Body of pancreas (tissue), 4 donors: ENCODE measurements around the gene AXL. TPM values are rescaled to one million over a fixed set of nuclear protein-coding genes. Genes with fewer than 3 reads are reported as not detected.
A peak's percentile ranks its signal among the peaks of the same experiment; 100 is the strongest.

Experiments used
- ATAC-seq: fragments of 150-250 bp; one replicate; pipeline ENCODE4 v1.9.1; 2016
- DNase-seq, 4 donors: peaks; one replicate each; pipeline ENCODE4 v3.0.0-alpha.2; 2019
- H3K27ac ChIP-seq, 4 donors: fragments of 200-600 bp; sonication (generic); 1 replicate in 3 of 4; 2 replicates in 1 of 4; pipeline versions ENCODE4 v1.5.1 to v1.6.1; 2016 to 2019; ENCODE audit warnings: mild to moderate bottlenecking in 1 of 4, mixed read lengths in 1 of 4, moderate library complexity in 1 of 4
- H3K27me3 ChIP-seq, 2 donors: fragments of 200-600 bp; sonication (generic); one replicate each; pipeline ENCODE4 v1.6.0; 2016; ENCODE audit warnings: mild to moderate bottlenecking in 1 of 2
- H3K36me3 ChIP-seq, 2 donors: fragments of 200-600 bp; sonication (generic); replicated peaks in 1 of 2; 2 replicates each; pipeline ENCODE4 v1.5.1; 2016; ENCODE audit warnings: low read depth in 2 of 2; ENCODE audit not compliant: insufficient read depth in 1 of 2
- H3K4me1 ChIP-seq: fragments of 200-600 bp; sonication (generic); one replicate; pipeline ENCODE4 v1.6.0; 2016
- H3K4me3 ChIP-seq, 2 donors: fragments of 200-600 bp; sonication (generic); 1 replicate in 1 of 2; 2 replicates in 1 of 2; pipeline ENCODE4 v1.5.1; 2016 to 2019
- H3K9me3 ChIP-seq, 3 donors: fragments of 200-600 bp; sonication (generic); 1 replicate in 2 of 3; 2 replicates in 1 of 3; pipeline ENCODE4 v1.5.1; 2016
- CTCF ChIP-seq, 7 experiments: fragments of 450-650 bp in 4 of 7; fragments of 200-600 bp in 3 of 7; sonication (generic) in 3 of 7; IDR thresholded peaks; one replicate each; pipeline ENCODE4 v1.5.1; 2016 to 2019; ENCODE audit warnings: antibody characterized with exemption in 7 of 7
- POLR2A ChIP-seq, 3 donors: fragments of 450-650 bp; IDR thresholded peaks; one replicate each; pipeline ENCODE4 v1.6.1; 2016; ENCODE audit warnings: antibody characterized with exemption in 3 of 3, mild to moderate bottlenecking in 2 of 3
- WGBS, 2 donors: methylation state at CpG; one replicate each; pipeline ENCODE4 v1.1.5; 2017; 5-methylcytosine and 5-hydroxymethylcytosine counted together
- intact Hi-C: fragments of 100-400 bp; cut with DNase I; formaldehyde crosslinking; loops from one replicate; pipeline ENCODE4 v1.15.1; 2023
- total RNA-seq, 2 donors: library from RNA; depleted of rRNA; stranded (reverse); fragments of >200 nt; gene quantifications; one replicate each; pipeline ENCODE4 v1.1.0, GENCODE V29; 2016

The AXL gene
- total RNA-seq, 2 donors from 2014 or later = 14.2 to 15.0 TPM

DNA sequence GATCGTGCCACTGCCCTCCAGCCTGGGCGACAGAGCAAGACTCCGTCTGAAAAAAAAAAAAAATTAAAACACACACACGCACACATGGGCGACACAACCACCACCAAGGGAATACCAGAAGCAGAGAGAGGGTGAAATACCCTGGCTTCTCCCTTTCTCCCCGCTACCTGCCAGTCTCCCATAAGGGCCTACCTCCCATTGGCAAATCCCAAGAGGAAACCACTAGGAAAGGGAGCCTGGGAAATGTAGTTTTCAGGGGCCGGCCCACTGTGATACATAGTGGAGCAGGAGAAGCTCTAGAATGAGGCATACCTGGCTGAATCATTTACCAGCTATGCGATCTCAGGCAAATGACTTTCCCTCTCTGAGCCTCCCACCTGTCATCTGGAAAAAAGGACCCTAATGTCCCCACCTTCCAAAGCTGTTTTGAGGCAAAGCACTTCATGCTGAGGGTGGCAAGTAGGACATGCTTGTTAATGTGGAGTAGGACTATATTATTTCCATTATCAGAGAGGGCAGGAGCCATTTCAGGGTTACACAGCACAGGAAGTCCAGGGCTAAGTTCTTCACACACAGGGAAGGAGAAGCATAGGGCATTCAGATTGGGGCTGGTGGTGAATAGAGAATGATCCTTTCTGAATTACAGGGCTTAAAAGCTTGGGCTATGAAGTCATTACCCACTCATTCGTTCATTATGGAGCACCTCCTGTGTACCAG, 30.8 kb downstream of the AXL start:
- H3K27ac ChIP-seq = no peak overlapping the region
- ATAC-seq (no peak), DNase-seq (no peak)
- H3K4me1 ChIP-seq = no peaks in the 10 kb centered on the region
- no peaks in the 10 kb centered on the region for H3K36me3 ChIP-seq
- WGBS, 2 donors = 84% methylated on average over 8 of the region's 9 CpGs
- H3K9me3 ChIP-seq = no peaks in the 10 kb centered on the region
- no peak overlapping the region for H3K4me3 ChIP-seq
- TF ChIP-seq POLR2A (IDR thresholded peaks at IDR 0.05) = no peak
- TF ChIP-seq CTCF (IDR thresholded peaks at IDR 0.05) = no peak
- no peaks in the 10 kb centered on the region for H3K27me3 ChIP-seq
- intact Hi-C loops = no loop called here

DNA sequence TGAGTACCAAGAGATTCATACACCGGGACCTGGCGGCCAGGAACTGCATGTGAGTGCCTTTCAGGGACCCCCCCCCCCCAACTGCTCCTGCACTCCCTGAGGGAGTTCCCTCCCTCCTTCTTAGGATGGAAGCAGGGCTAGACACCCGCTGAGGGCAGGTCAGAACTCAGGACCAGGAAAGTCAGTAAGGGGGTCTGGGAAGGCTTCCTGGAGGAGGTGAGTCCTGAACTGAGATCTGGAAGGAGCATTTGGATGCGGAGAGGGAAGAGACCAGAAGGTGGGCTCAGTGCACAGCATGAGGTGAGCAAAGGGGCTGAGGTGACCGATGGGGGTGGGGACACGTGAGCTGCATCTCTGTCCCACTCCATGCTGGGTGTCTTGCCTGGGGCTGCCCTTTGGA, 34.6 kb downstream of the AXL start:
- Histone ChIP-seq H3K9me3 (no peaks in the 10 kb centered on the region), H3K4me3 (no peak overlapping the region), H3K36me3 (no peaks in the 10 kb centered on the region), H3K27ac (no peak overlapping the region), H3K4me1 (no peaks in the 10 kb centered on the region), H3K27me3 (no peaks in the 10 kb centered on the region)
- 75 to 77% methylated on average over 4 to 6 of the region's 6 CpGs for WGBS, 2 donors
- DNase-seq (no peak), ATAC-seq (no peak)
- intact Hi-C loops = no loop called here
- no peak for TF ChIP-seq CTCF (IDR thresholded peaks at IDR 0.05)
- no peak for TF ChIP-seq POLR2A (IDR thresholded peaks at IDR 0.05)

DNA sequence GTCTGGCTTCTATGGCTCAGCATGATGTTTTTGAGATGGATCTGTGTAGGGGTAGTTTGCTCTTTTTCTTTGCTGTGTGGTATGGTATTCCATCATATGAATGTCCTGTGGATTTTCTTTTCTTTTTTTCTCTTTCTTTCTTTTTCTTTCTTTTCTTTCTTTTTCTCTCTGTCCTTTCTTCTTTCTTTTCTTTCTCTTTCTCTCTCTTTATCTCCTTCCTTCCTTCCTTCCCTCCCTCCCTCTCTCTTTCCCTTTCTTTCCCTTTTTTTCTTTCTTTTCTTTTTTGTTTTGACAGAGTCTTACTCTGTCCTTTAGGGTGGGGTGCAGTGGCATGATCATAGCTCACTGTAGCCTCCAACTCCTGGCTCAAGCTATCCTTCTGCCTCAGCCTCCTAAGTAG, 36.1 kb downstream of the AXL start:
- H3K27me3 ChIP-seq = no peaks in the 10 kb centered on the region
- H3K27ac ChIP-seq = no peak overlapping the region
- no peaks in the 10 kb centered on the region for H3K9me3 ChIP-seq
- no peak overlapping the region for H3K4me3 ChIP-seq
- ATAC-seq = no peak
- no peaks in the 10 kb centered on the region for H3K4me1 ChIP-seq
- no peak for TF ChIP-seq CTCF (IDR thresholded peaks at IDR 0.05)
- TF ChIP-seq POLR2A (IDR thresholded peaks at IDR 0.05) = no peak
- no peak for DNase-seq
- intact Hi-C loops = loop anchor here (5.0 kb wide), 1 partner anchor 48 kb away; no protein-coding TSS in a partner anchor
- H3K36me3 ChIP-seq = no peaks in the 10 kb centered on the region

DNA sequence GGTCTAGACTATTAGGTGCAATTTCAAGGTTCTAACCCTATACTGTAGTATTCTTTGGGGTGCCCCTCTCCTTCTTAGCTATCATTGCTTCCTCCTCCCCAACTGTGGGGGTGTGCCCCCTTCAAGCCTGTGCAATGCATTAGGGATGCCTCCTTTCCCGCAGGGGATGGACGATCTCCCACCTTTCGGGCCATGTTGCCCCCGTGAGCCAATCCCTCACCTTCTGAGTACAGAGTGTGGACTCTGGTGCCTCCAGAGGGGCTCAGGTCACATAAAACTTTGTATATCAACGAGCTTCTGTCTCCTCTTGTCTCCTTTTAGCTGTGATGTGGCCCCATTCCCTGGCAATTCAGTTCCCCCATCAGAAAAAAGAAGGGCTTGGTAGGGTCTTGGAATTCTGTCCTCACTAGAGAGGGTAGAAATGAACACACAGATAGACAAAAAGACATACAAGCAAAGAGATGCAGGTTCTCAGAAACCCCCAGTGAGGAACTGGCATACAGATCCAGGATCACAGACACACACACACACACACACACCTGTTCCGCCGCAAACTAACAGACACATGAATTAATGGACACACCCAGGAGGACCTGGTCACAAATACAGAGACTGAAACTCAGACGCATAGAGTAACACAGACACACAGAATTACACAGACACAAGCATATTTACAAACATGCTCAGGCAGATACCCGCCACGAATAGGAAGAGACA, 42.6 kb downstream of the AXL start:
- no peak for ATAC-seq
- H3K9me3 ChIP-seq = no peaks in the 10 kb centered on the region
- TF ChIP-seq POLR2A (IDR thresholded peaks at IDR 0.05) (no peak), CTCF (IDR thresholded peaks at IDR 0.05) (no peak)
- H3K4me1 ChIP-seq = peaks cover 22% of the 10 kb centered on the region
- DNase-seq = peak in 2 of 4 donors; percentile 11 to 20
- 49 to 50% methylated on average over 9 to 10 of the region's 10 CpGs for WGBS, 2 donors
- no peaks in the 10 kb centered on the region for H3K36me3 ChIP-seq
- peak overlapping the region in 1 of 2 donors; percentile 13 for H3K4me3 ChIP-seq
- no peaks in the 10 kb centered on the region for H3K27me3 ChIP-seq
- intact Hi-C loops = no loop called here
- H3K27ac ChIP-seq = peak overlapping the region in 3 of 4 donors; percentile 89 to 98 (median 97)
